ENCODE data around the gene ZEB2.

- no peak for TF ChIP-seq CTCF (IDR thresholded peaks at IDR 0.05)
- no peak for TF ChIP-seq POLR2A (IDR thresholded peaks at IDR 0.05)
These were observed 18.8 kb downstream of the ZEB2 start for GRCh38 chr2:144501118-144501517.

All from breast epithelium (tissue), 3 donors.